Neural progenitor cell (in vitro differentiated cells): ENCODE data around the gene STEAP3.

Experiments
- EZH2phosphoT487 ChIP-seq: fragments of 200-600 bp; sonication (generic); IDR thresholded peaks from 2 replicates; pipeline ENCODE4 v1.6.1; 2017; ENCODE audit warnings: antibody characterized with exemption
- TF ChIP-seq, protein P1 (sequence below): fragments of 200-600 bp; sonication (generic); IDR thresholded peaks from 2 replicates; pipeline ENCODE4 v1.5.1; 2017; ENCODE audit warnings: antibody characterized with exemption, mild to moderate bottlenecking

DNA sequence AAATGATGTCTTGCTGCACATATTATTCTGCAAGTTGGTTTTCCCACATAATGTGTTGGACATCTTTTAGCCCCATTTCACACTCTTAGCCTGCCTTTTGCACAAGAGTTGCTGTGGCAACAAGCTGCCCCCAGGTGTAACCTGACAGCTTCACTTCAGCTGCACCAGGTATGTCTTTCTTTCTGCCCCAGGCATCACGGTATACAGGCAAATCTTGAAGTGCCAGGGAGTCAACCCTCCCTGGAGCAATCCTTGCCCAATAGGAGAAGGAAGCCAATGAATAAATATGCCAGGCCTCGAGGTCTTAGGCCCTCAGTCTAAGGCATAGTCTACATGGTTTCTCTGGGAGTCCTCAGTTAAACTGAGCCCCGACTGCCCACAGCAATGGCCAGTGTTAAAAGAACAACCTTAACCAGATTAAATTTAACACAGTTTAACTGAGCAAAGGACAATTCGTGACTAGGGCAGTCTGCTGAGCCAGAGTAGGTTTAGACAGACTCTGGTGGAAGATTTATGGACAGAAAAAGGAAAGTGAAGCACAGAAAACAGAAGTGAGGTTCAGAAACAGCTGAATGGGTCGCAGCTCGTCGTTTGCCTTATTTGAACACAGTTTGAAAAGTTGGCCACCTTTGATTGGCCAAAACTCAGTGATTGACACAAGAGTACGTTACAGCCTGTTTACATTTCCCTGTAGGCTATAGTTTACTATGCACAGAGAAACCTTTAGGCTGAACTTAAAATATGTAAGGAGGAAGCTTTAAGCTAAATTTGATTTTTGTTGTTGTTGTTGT is 33.1 kb upstream of the STEAP3 start:
- TF ChIP-seq, protein P1, sequence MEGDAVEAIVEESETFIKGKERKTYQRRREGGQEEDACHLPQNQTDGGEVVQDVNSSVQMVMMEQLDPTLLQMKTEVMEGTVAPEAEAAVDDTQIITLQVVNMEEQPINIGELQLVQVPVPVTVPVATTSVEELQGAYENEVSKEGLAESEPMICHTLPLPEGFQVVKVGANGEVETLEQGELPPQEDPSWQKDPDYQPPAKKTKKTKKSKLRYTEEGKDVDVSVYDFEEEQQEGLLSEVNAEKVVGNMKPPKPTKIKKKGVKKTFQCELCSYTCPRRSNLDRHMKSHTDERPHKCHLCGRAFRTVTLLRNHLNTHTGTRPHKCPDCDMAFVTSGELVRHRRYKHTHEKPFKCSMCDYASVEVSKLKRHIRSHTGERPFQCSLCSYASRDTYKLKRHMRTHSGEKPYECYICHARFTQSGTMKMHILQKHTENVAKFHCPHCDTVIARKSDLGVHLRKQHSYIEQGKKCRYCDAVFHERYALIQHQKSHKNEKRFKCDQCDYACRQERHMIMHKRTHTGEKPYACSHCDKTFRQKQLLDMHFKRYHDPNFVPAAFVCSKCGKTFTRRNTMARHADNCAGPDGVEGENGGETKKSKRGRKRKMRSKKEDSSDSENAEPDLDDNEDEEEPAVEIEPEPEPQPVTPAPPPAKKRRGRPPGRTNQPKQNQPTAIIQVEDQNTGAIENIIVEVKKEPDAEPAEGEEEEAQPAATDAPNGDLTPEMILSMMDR: no peak
- TF ChIP-seq EZH2phosphoT487: no peak
